ENCODE results near the gene FAN1. TPM values are rescaled to one million over a fixed set of nuclear protein-coding genes. Genes with fewer than 3 reads are reported as not detected.
A peak's percentile ranks its signal among the peaks of the same experiment; 100 is the strongest.

FAN1 gene
- total and polyA plus RNA-seq, 9 of the 15 experiments (the other 6 are each of a cell fraction or from before 2014, with no cell fraction given) = 1.5 to 16.8 (median 12.0) TPM

DNA sequence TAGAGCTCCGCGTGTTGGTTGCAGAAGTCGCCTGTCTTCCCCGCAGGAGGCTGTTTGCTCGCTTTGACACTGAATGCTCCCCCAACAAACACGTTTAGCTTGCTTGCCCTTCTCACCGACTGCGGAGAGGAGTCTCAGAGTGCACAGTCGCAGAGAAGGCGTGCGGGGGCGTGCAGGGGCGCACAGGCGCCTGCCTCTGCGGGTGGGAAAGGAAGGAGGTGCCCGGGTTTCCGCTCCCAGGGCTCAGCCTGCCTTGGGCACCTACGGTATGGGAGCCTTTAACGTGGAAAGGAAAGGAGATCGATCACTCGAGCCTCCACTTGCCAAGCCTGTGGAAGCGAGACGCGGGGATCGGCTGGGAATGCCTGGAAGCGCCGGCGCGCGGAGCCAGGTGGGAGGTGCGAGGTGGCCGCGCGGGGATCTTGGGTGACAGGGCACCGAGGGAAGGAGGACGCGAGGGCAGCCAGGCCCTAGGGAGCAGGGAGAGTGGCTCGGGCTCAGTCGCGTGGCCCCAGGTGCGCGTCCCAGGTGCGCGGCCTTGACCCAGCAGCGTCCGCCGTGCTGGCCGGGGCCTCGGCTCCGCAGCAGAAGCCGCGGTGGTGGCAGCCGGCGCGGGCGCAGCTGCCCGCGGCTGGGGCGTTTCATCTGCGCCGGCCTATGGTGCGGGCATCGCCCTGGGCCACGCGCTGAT is at the start of gene FAN1 (continued):
- TF ChIP-seq, protein P1, sequence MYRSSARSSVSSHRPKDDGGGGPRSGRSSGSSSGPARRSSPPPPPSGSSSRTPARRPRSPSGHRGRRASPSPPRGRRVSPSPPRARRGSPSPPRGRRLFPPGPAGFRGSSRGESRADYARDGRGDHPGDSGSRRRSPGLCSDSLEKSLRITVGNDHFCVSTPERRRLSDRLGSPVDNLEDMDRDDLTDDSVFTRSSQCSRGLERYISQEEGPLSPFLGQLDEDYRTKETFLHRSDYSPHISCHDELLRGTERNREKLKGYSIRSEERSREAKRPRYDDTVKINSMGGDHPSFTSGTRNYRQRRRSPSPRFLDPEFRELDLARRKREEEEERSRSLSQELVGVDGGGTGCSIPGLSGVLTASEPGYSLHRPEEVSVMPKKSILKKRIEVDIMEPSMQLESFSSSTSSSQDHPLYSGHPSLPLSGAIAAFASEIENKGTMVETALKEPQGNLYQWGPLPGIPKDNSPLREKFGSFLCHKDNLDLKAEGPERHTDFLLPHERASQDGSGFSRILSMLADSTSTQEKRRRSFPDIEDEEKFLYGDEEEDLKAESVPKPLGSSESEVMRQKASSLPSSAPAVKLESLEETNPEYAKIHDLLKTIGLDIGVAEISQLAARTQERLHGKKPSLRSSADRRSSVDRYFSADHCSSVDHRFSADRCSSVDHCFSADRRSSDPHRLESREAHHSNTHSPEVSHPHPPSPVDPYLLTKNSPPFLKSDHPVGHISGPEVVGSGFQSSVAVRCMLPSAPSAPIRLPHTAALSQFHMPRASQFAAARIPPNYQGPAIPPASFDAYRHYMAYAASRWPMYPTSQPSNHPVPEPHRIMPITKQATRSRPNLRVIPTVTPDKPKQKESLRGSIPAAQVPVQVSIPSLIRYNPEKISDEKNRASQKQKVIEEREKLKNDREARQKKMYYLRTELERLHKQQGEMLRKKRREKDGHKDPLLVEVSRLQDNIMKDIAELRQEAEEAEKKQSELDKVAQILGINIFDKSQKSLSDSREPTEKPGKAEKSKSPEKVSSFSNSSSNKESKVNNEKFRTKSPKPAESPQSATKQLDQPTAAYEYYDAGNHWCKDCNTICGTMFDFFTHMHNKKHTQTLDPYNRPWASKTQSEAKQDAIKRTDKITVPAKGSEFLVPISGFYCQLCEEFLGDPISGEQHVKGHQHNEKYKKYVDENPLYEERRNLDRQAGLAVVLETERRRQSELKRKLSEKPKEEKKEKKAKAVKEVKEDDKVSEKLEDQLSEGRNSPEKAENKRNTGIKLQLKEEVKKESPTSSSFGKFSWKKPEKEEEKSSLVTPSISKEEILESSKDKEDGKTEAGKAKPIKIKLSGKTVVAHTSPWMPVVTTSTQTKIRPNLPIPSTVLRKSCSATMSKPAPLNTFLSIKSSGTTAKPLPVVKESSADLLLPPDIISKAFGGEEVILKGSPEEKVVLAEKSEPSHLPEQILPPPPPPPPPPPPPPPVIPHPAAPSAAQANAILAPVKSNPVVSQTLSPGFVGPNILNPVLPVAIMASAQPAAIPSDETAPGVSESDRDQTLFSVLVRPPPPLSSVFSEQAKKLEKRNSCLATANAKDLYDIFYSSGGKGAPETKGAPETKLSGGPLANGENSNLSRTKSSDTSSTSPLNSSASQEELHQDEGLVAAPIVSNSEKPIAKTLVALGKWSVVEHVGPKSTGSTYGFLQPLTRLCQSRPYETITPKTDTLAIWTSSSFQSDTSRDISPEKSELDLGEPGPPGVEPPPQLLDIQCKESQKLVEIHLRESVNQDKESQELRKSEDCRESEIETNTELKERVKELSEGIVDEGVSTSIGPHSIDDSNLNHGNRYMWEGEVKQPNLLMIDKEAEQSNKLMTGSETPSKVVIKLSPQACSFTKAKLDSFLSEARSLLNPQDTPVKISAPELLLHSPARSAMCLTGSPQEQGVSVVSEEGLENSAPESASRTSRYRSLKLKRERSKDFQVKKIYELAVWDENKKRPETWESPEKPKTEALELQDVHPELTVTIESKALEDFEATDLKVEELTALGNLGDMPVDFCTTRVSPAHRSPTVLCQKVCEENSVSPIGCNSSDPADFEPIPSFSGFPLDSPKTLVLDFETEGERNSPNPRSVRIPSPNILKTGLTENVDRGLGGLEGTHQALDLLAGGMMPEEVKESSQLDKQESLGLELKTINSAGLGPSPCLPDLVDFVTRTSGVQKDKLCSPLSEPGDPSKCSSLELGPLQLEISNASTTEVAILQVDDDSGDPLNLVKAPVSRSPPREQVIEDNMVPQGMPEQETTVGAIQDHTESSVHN (IDR thresholded peaks at IDR 0.05; ENCODE audit: borderline replicate concordance in 1 of 2, low read depth in 1 of 2) = no peak
- TF ChIP-seq, protein P2, sequence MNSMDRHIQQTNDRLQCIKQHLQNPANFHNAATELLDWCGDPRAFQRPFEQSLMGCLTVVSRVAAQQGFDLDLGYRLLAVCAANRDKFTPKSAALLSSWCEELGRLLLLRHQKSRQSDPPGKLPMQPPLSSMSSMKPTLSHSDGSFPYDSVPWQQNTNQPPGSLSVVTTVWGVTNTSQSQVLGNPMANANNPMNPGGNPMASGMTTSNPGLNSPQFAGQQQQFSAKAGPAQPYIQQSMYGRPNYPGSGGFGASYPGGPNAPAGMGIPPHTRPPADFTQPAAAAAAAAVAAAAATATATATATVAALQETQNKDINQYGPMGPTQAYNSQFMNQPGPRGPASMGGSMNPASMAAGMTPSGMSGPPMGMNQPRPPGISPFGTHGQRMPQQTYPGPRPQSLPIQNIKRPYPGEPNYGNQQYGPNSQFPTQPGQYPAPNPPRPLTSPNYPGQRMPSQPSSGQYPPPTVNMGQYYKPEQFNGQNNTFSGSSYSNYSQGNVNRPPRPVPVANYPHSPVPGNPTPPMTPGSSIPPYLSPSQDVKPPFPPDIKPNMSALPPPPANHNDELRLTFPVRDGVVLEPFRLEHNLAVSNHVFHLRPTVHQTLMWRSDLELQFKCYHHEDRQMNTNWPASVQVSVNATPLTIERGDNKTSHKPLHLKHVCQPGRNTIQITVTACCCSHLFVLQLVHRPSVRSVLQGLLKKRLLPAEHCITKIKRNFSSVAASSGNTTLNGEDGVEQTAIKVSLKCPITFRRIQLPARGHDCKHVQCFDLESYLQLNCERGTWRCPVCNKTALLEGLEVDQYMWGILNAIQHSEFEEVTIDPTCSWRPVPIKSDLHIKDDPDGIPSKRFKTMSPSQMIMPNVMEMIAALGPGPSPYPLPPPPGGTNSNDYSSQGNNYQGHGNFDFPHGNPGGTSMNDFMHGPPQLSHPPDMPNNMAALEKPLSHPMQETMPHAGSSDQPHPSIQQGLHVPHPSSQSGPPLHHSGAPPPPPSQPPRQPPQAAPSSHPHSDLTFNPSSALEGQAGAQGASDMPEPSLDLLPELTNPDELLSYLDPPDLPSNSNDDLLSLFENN (IDR thresholded peaks at IDR 0.05; ENCODE audit: low read depth in 2 of 2, low read length in 2 of 2) = peak in 1 of 2 experiments; percentile 96; a peak in 2 of 4 replicates
- TF ChIP-seq, protein P3, sequence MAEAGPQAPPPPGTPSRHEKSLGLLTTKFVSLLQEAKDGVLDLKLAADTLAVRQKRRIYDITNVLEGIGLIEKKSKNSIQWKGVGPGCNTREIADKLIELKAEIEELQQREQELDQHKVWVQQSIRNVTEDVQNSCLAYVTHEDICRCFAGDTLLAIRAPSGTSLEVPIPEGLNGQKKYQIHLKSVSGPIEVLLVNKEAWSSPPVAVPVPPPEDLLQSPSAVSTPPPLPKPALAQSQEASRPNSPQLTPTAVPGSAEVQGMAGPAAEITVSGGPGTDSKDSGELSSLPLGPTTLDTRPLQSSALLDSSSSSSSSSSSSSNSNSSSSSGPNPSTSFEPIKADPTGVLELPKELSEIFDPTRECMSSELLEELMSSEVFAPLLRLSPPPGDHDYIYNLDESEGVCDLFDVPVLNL (CRISPR knock-in tag; IDR thresholded peaks at IDR 0.05; ENCODE audit: low read depth) = peak; percentile 28; the same call in 1 of the 2 replicates
- TF ChIP-seq RCOR1 (IDR thresholded peaks at IDR 0.05; ENCODE audit: borderline replicate concordance in 1 of 2, low read depth in 2 of 2, low read length in 2 of 2) = peak in 1 of 2 experiments; percentile 49; a peak in 1 of 4 replicates
- peak; percentile 46; the same call in 1 of the 2 replicates for TF ChIP-seq BHLHE40 (IDR thresholded peaks at IDR 0.05; ENCODE audit: low read length)
- TF ChIP-seq, protein P4, sequence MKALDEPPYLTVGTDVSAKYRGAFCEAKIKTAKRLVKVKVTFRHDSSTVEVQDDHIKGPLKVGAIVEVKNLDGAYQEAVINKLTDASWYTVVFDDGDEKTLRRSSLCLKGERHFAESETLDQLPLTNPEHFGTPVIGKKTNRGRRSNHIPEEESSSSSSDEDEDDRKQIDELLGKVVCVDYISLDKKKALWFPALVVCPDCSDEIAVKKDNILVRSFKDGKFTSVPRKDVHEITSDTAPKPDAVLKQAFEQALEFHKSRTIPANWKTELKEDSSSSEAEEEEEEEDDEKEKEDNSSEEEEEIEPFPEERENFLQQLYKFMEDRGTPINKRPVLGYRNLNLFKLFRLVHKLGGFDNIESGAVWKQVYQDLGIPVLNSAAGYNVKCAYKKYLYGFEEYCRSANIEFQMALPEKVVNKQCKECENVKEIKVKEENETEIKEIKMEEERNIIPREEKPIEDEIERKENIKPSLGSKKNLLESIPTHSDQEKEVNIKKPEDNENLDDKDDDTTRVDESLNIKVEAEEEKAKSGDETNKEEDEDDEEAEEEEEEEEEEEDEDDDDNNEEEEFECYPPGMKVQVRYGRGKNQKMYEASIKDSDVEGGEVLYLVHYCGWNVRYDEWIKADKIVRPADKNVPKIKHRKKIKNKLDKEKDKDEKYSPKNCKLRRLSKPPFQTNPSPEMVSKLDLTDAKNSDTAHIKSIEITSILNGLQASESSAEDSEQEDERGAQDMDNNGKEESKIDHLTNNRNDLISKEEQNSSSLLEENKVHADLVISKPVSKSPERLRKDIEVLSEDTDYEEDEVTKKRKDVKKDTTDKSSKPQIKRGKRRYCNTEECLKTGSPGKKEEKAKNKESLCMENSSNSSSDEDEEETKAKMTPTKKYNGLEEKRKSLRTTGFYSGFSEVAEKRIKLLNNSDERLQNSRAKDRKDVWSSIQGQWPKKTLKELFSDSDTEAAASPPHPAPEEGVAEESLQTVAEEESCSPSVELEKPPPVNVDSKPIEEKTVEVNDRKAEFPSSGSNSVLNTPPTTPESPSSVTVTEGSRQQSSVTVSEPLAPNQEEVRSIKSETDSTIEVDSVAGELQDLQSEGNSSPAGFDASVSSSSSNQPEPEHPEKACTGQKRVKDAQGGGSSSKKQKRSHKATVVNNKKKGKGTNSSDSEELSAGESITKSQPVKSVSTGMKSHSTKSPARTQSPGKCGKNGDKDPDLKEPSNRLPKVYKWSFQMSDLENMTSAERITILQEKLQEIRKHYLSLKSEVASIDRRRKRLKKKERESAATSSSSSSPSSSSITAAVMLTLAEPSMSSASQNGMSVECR (CRISPR knock-in tag; IDR thresholded peaks at IDR 0.05) = peak; percentile 46; the same call in 1 of the 2 replicates
- TF ChIP-seq ZNF408 (CRISPR knock-in tag; IDR thresholded peaks at IDR 0.05; ENCODE audit: low read depth) = no peak
